Measurements from ENCODE around the gene CD3G. TPM values are rescaled to one million over a fixed set of nuclear protein-coding genes. Genes with fewer than 3 reads are reported as not detected.

Gene CD3G
- total and polyA plus RNA-seq, 9 of the 15 experiments (the other 6 are each of a cell fraction or from before 2014, with no cell fraction given): 0.30 to 1.7 (median 0.47) TPM

- TF ChIP-seq E2F6 (IDR thresholded peaks at IDR 0.05; ENCODE audit: borderline replicate concordance in 1 of 2, extremely low read depth in 1 of 2, insufficient read depth in 1 of 2, insufficient read length in 1 of 2, low read depth in 1 of 2, low read length in 1 of 2, poor library complexity in 1 of 2, severe bottlenecking in 1 of 2): peak in 1 of 2 experiments; percentile 36
- 0 out of 4 replicates have a peak, but pooled peaks of 1 of the 2 experiments have one; percentile 45 for TF ChIP-seq ETV6 (IDR thresholded peaks at IDR 0.05; ENCODE audit: borderline replicate concordance in 1 of 2, low read depth in 2 of 2, low read length in 1 of 2)
- TF ChIP-seq ETV6 (CRISPR knock-in tag; IDR thresholded peaks at IDR 0.05; ENCODE audit: borderline replicate concordance): no peak
- no peak for TF ChIP-seq ZFX (CRISPR knock-in tag; IDR thresholded peaks at IDR 0.05)
- peak; percentile 41; the same call in 1 of the 2 replicates for TF ChIP-seq SOX6 (IDR thresholded peaks at IDR 0.05)
- peak; percentile 88 for TF ChIP-seq CTBP1 (IDR thresholded peaks at IDR 0.05; ENCODE audit: borderline replicate concordance)
- TF ChIP-seq ETV5 (CRISPR knock-in tag; IDR thresholded peaks at IDR 0.05; ENCODE audit: low read depth): peak; percentile 96
- peak; percentile 93 for TF ChIP-seq JUND (IDR thresholded peaks at IDR 0.05; ENCODE audit: borderline replicate concordance, low read depth, low read length)
- peak; percentile 83; the same call in 1 of the 3 replicates for TF ChIP-seq JUND (tag; IDR thresholded peaks at IDR 0.05; ENCODE audit: borderline replicate concordance, low read depth, low read length)
- TF ChIP-seq SPI1 (IDR thresholded peaks at IDR 0.05; ENCODE audit: borderline replicate concordance, low read depth, low read length): 0 out of 2 replicates have a peak, but pooled peaks have one; percentile 48
- 0 out of 2 replicates have a peak, but pooled peaks have one; percentile 37 for TF ChIP-seq ZBTB43 (CRISPR knock-in tag; IDR thresholded peaks at IDR 0.05)
- TF ChIP-seq LEF1 (IDR thresholded peaks at IDR 0.05): peak; percentile 59; the same call in 1 of the 2 replicates
- TF ChIP-seq MAFK (IDR thresholded peaks at IDR 0.05; ENCODE audit: low read length): peak; percentile 21; the same call in 1 of the 2 replicates
- TF ChIP-seq VEZF1 (CRISPR knock-in tag; IDR thresholded peaks at IDR 0.05): peak; percentile 61
- TF ChIP-seq BACH1 (tag; IDR thresholded peaks at IDR 0.05): no peak
- TF ChIP-seq ZEB2 (IDR thresholded peaks at IDR 0.05): peak; percentile 91
- no peak; the same call in 1 of the 2 replicates for TF ChIP-seq NFE2 (IDR thresholded peaks at IDR 0.05; ENCODE audit: low read depth)
- TF ChIP-seq CBX3 (IDR thresholded peaks at IDR 0.05; ENCODE audit: borderline replicate concordance in 1 of 2, low read length in 2 of 2): peak in 1 of 2 experiments; percentile 67; a peak in 1 of 3 replicates
- no peak for TF ChIP-seq ARID3B (CRISPR knock-in tag; IDR thresholded peaks at IDR 0.05; ENCODE audit: borderline replicate concordance)
- 0 out of 2 replicates have a peak, but pooled peaks have one; percentile 73 for TF ChIP-seq SMARCC2 (IDR thresholded peaks at IDR 0.05; ENCODE audit: low read depth)
- TF ChIP-seq BRD9 (IDR thresholded peaks at IDR 0.05; ENCODE audit: low read depth, partially characterized antibody): peak; percentile 58
Measured at GRCh38 chr11:118342503-118343161, 1.5 kb upstream of the CD3G start, which contains the start of gene CD3D (continued).
